Fibroblast of skin of abdomen (primary cell): Measurements from ENCODE around the gene KRT86.
"Not testable (repeated sequence)": the region's sequence is repeated elsewhere in the genome, so short reads cannot be mapped to it uniquely, and the experiment has no call there.

Source experiments
- DNase-seq: peaks from one replicate; pipeline ENCODE4 v3.0.0-alpha.2; 2013

The KRT86 gene

GRCh38 chr12:52270541-52271070 lies 3.8 kb upstream of the KRT86 start:
- DNase-seq = no peak

- no peak for DNase-seq
These were observed 3.3 kb upstream of the KRT86 start for GRCh38 chr12:52271158-52271557.

- no peak for DNase-seq
These were observed 1.2 kb downstream of the KRT86 start for GRCh38 chr12:52275686-52276085.

GRCh38 chr12:52277486-52278245 lies 3.2 kb downstream of the KRT86 start:
- no peak for DNase-seq

DNA sequence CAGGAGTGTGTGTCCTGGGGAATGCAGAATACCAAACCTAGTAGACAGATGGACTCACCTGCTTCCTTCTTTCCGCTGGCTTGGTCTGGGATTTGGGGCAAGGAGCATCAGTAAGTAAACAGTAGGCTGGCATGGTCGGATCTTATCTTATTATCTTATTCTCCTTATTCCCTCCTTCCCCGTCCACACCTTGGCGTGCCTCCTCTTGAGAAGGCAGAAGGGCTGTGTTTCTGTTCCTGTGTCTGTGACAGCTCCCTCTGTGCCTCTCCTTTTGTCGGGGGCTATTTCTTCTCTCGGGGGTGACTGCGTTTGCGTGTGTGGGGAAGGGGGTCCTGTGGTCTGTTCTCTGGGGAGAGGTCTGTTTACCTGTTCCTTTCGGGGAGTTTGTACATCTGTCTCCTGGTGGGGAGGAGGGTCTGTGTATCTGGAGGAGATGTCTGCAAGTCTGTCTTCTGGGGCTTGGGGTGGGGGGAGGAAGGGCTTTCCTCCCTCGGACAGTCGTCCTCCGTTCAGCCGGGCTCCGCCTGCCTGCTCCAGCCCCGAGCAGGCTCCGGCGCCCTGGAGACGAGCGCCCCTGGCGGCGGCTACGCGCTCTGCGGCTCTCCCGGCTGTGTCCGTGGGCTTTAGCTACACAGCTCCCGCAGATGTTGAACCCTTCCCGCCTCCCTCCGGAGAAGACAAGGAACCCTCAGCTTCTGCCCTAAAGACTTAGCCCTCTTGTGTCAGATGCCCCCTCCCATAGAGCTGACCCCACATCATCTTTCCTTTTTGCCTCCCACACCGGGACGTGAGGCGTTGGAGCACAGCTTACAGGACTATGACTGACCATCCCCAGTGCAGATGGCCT lies 4.4 kb downstream of the KRT86 start:
- DNase-seq = peak; percentile 77

GRCh38 chr12:52279422-52280318 lies 5.2 kb downstream of the KRT86 start:
- peak; percentile 43 for DNase-seq

DNA sequence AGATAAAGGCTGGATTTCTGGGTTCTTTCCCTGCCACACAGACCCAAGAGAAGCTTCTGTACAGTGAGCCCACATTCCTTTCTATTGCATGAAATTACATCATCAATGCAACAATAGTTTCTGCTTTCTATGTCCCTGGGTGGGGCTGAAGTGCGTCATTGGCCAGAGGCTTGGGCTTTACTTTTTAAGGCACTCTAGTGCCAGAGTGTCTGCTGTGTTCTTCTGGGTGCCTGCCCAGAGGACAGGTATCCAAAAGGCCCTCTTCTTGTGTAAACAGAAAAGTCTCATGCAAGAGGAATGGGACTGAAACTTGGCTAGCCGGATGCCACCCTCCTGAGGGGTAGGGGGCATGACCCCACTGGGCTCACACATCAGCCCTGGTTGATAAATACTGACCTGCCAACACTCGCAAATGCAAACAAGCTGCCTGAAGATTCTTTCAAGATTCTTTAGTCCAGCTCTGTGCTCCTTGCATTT lies 5.9 kb downstream of the KRT86 start:
- peak; percentile 95 for DNase-seq

GRCh38 chr12:52280796-52281560 lies 6.5 kb downstream of the KRT86 start:
- peak; percentile 97 for DNase-seq

DNA sequence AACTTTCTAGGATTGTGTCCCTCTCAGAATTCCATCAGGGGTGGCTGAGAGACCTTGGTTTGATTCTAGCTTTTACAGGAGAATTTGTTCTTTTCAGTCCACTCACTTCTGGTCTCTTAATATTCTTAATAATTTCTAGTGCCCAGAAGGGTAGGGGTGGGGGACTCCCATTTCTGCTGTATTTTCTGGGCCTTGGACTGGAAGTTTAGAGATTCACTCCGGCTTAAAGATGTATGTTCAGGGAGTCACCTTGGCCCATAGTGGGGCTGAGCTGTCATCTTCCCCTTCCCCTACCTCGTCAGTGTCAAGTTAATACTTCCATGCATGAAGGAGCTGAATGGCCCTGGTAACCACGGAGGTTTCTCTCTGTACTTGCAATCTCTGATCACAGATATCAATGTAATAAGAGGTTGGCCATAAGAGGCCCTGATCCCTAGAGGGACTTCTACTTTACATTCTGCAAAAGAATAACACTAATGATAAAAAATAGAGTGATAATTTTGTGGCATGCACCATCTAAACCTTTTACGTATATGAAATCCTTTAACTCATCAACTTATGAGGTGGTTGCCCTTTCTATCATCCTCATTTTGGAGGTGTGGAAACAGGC lies 10.2 kb downstream of the KRT86 start:
- DNase-seq = no peak

DNA sequence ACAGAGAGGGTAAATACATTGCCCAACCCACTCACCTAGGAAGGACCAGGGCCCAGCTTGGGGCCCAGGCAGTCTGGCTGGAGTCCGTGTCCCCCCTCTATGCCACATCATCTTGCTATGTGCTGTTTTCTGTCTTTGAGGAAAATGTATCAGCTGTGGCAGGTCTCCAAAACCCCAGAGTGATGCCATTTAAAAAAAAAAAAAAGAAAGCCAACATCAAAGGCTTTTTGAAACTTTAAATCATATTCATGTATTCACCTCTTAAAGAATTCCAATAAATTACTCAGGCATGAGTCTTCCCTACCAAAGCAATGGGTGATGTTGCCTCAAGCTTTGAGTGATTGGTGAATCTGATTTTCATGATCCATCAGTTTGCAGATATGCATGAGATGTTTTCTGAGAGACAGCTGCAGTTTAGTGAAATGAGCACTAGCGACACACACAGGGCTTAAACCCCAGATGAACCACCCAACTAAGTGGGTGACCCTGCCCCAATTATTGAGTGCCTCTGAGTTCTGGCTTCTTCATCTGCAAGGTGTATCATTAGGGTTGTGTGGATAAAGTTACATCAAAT lies 10.8 kb downstream of the KRT86 start:
- peak; percentile 79 for DNase-seq

DNA sequence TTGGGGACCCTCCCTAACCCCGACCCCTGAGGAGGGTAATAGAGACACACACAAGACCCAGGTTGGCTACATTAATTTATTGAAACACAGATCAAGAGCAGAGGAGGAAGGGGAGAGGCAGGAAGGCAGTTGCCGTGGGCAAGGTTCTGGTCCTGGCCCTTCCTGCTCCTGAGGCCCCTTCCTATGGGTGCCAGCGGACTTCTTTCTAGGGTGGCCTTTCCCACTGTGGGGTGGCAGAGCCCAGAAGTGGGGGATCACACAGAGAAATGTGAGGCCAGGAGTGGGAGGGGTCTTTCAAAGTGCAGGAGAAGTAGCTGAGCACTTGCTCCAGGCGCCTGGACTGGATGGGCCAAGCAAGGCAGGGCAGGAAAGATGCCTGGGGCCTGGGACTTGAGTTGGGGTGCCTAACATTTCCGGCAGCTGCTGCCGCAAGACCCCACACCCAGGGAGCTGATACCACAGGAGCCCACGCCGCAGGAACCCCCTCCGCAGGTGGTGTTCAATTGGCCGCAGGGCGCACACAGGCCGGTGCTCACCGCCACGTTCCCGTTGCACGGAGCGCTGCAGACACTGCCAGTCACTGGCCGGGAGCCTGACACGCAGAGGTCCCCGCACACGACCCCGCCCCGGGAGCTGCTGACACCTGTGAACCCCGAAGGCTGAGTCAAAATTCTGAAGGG lies 11.5 kb downstream of the KRT86 start:
- DNase-seq = no peak

- DNase-seq = not testable (repeated sequence)
These were observed 12.7 kb downstream of the KRT86 start for GRCh38 chr12:52286857-52287785.

- DNase-seq = not testable (repeated sequence)
These were observed 13.7 kb downstream of the KRT86 start for GRCh38 chr12:52287816-52288805.

GRCh38 chr12:52290483-52291134 lies 16.2 kb downstream of the KRT86 start:
- not testable (repeated sequence) for DNase-seq

DNA sequence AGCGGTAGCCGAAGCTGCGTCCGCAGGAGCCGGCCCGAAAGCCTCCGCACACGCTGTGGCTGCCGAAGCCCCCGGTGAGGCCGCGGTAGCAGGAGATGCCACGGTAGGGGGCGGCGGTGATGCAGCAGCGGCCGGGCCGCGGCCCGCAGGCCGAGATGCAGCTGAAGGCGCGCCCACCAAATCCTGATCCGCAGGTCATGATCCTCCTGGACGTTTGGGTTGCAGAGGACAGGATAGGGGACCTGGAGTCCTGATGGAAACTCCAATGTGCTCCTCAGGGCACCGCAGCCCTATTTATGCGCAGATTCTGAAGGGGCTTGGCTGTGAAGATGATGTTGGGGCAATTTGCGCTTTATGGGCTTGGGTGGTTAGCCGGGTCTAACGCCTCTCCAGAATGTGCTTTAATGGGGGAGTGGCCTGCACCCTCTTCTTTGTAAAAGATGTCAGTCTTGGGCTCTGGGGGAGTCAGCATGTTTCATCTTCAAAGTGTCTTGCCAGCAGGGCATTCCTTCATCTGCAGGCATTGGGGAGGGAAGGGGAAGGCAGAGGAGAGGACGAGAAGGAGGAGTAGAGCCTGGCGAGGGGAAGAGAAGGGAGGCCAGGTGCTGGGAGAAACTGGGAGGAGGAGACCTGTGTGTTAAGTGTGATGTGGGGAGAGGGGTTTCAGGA lies 17.0 kb downstream of the KRT86 start, which contains the start of gene KRT81:
Gene KRT81, minus strand, starts transcription at position 268 of the 669 bp plus-strand sequence. Its CDS starts 69 bp downstream, at position 199.
- no peak for DNase-seq

GRCh38 chr12:52293926-52294325 lies 19.5 kb downstream of the KRT86 start:
- no peak for DNase-seq
